HCT116 (cell line): ENCODE results near the gene PLXDC1. TPM values are rescaled to one million over a fixed set of nuclear protein-coding genes. Genes with fewer than 3 reads are reported as not detected.

Experiments
- ATAC-seq: fragments of 200-7000 bp; cut with Tn5 transposase; 2 replicates; pipeline ENCODE4 v1.9.1; 2020; ENCODE audit warnings: mild to moderate bottlenecking, moderate library complexity
- BruUV-seq: library from RNA; stranded (reverse); fragments of 400-500 nt; replicated peaks from 2 replicates; lab custom pipeline; 2021; lab: Mats Ljungman, UMichigan
- CTCF ChIA-PET: fragments of 300-600 bp; sonication (Branson Sonifier 250); formaldehyde crosslinking; loops from one replicate; lab custom pipeline; 2021; ENCODE audit warnings: antibody characterized with exemption; lab: Charles Lee
- POLR2A ChIA-PET: fragments of 300-600, 350-600 bp; sonication (Branson Sonifier 250); formaldehyde crosslinking; loops from one replicate; lab custom pipeline; 2021; ENCODE audit warnings: antibody characterized with exemption; lab: Charles Lee
- RAD21 ChIA-PET, 2 experiments: fragments of 300-600 bp; sonication (Branson Sonifier 250); formaldehyde crosslinking; loops; one replicate each; lab custom pipeline; 2023; ENCODE audit warnings: low total read pairs in 2 of 2; ENCODE audit not compliant: uncharacterized antibody in 2 of 2, unreplicated experiment in 2 of 2, low non-redundant PET in 1 of 2; lab: Charles Lee
- DNase-seq: peaks from one replicate; pipeline ENCODE4 v3.0.0-alpha.2; 2010; ENCODE audit warnings: low read depth, low spot score
- H2AFZ ChIP-seq: fragments of 200-600 bp; shearing (Covaris generic), sonication (generic); 2 replicates; pipeline ENCODE4 v1.6.1; 2017; ENCODE audit warnings: low read depth, mixed run types, mixed read lengths, antibody characterized with exemption, low read length; ENCODE audit not compliant: poor library complexity, severe bottlenecking
- H3K27ac ChIP-seq: 2 replicates; pipeline ENCODE4 v1.5.1; 2012; ENCODE audit warnings: low read depth, low read length
- H3K27me3 ChIP-seq: fragments of 200-600 bp; sonication (generic); 2 replicates; pipeline ENCODE4 v1.6.1; 2016; ENCODE audit warnings: mixed run types, low read length, mixed read lengths; ENCODE audit not compliant: insufficient read depth
- H3K36me3 ChIP-seq, 2 experiments: fragments of 200-500 bp in 1 of 2; fragments of 200-600 bp in 1 of 2; sonication (Bioruptor generic) in 1 of 2; sonication (generic) in 1 of 2; 2 replicates each; pipeline versions ENCODE4 v1.5.1 to v1.6.1; 2014 to 2016; ENCODE audit warnings: low read length in 2 of 2, inconsistent platforms in 1 of 2, mixed read lengths in 1 of 2, mixed run types in 1 of 2; ENCODE audit not compliant: insufficient read depth in 2 of 2, control insufficient read depth in 1 of 2
- H3K4me1 ChIP-seq, 2 experiments: fragments of 200-600 bp in 1 of 2; sonication (generic) in 1 of 2; 2 replicates each; pipeline versions ENCODE4 v1.5.1 to v1.6.1; 2012 to 2017; ENCODE audit warnings: low read length in 2 of 2, inconsistent platforms in 1 of 2, mild to moderate bottlenecking in 1 of 2, mixed read lengths in 1 of 2, mixed run types in 1 of 2, moderate library complexity in 1 of 2; ENCODE audit not compliant: insufficient read depth in 2 of 2, control insufficient read depth in 1 of 2
- H3K4me2 ChIP-seq: fragments of 200-600 bp; sonication (generic); 2 replicates; pipeline ENCODE4 v1.6.1; 2017; ENCODE audit warnings: mixed run types, low read length, mixed read lengths
- H3K4me3 ChIP-seq, 2 experiments: fragments of 200-600 bp in 1 of 2; sonication (generic) in 1 of 2; replicated peaks in 1 of 2; 2 replicates each; pipeline ENCODE4 v1.5.1; 2011 to 2016; ENCODE audit warnings: low read length in 2 of 2, control low read depth in 1 of 2, low read depth in 1 of 2, mild to moderate bottlenecking in 1 of 2, mixed read lengths in 1 of 2, mixed run types in 1 of 2
- H3K79me2 ChIP-seq: fragments of 200-600 bp; sonication (generic); 2 replicates; pipeline ENCODE4 v1.6.1; 2017; ENCODE audit warnings: mild to moderate bottlenecking, mixed run types, low read length, moderate library complexity, mixed read lengths; ENCODE audit not compliant: insufficient read depth
- H3K9ac ChIP-seq: fragments of 200-600 bp; sonication (generic); 2 replicates; pipeline ENCODE4 v1.6.1; 2016; ENCODE audit warnings: low read length, mixed read lengths
- H3K9me2 ChIP-seq: fragments of 200-600 bp; sonication (generic), shearing (Covaris generic); 2 replicates; pipeline ENCODE4 v1.6.1; 2017; ENCODE audit warnings: mixed run types, mild to moderate bottlenecking, moderate library complexity; ENCODE audit not compliant: insufficient read depth
- H3K9me3 ChIP-seq, 2 experiments: fragments of 200-500 bp in 1 of 2; fragments of 200-600 bp in 1 of 2; sonication (Bioruptor generic) in 1 of 2; sonication (generic) in 1 of 2; 2 replicates each; pipeline ENCODE4 v1.6.1; 2014 to 2017; ENCODE audit warnings: low read length in 2 of 2, mixed read lengths in 2 of 2, inconsistent platforms in 1 of 2, low read depth in 1 of 2, mild to moderate bottlenecking in 1 of 2, mixed run types in 1 of 2, moderate library complexity in 1 of 2; ENCODE audit not compliant: control insufficient read depth in 1 of 2, insufficient read depth in 1 of 2
- H4K20me1 ChIP-seq: fragments of 200-600 bp; sonication (generic), shearing (Covaris generic); 2 replicates; pipeline ENCODE4 v1.6.1; 2017; ENCODE audit warnings: mixed run types, mild to moderate bottlenecking, moderate library complexity; ENCODE audit not compliant: insufficient read depth
- ATF3 ChIP-seq: IDR thresholded peaks from 2 replicates; pipeline ENCODE4 v1.6.1; 2012
- CBX3 ChIP-seq: IDR thresholded peaks from 2 replicates; pipeline ENCODE4 v1.6.1; 2012; ENCODE audit warnings: low read depth
- CEBPB ChIP-seq: IDR thresholded peaks from 2 replicates; pipeline ENCODE4 v1.6.1; 2012; ENCODE audit warnings: low read depth
- ELF1 ChIP-seq: IDR thresholded peaks from 2 replicates; pipeline ENCODE4 v1.6.1; 2012; ENCODE audit warnings: low read depth, borderline replicate concordance
- EZH2 ChIP-seq: fragments of 200-600 bp; sonication (generic); IDR thresholded peaks from 2 replicates; pipeline ENCODE4 v1.6.1; 2017; ENCODE audit warnings: antibody characterized with exemption, mixed run types
- FOSL1 ChIP-seq: IDR thresholded peaks from 2 replicates; pipeline ENCODE4 v1.6.1; 2012; ENCODE audit warnings: low read depth
- JUND ChIP-seq: IDR thresholded peaks from 2 replicates; pipeline ENCODE4 v1.6.1; 2012
- POLR2A ChIP-seq: IDR thresholded peaks from 2 replicates; pipeline ENCODE4 v1.7.0; 2011; ENCODE audit warnings: borderline replicate concordance; ENCODE audit not compliant: insufficient read depth, insufficient read length; ENCODE audit errors: extremely low read depth
- POLR2AphosphoS5 ChIP-seq: IDR thresholded peaks from 2 replicates; pipeline ENCODE4 v1.6.1; 2011; ENCODE audit warnings: mild to moderate bottlenecking, low read depth, low read length, moderate library complexity
- RAD21 ChIP-seq: IDR thresholded peaks from 2 replicates; pipeline ENCODE4 v1.6.1; 2012; ENCODE audit warnings: low read depth, mild to moderate bottlenecking
- SIN3A ChIP-seq: IDR thresholded peaks from 2 replicates; pipeline ENCODE4 v1.6.1; 2012; ENCODE audit warnings: low read depth
- SRF ChIP-seq: IDR thresholded peaks from 2 replicates; pipeline ENCODE4 v1.6.1; 2012; ENCODE audit warnings: low read depth
- TCF7L2 ChIP-seq: IDR thresholded peaks from 2 replicates; pipeline ENCODE4 v1.7.0; 2011; ENCODE audit warnings: borderline replicate concordance, inconsistent platforms; ENCODE audit not compliant: insufficient read depth, insufficient read length; ENCODE audit errors: extremely low read depth
- YY1 ChIP-seq: IDR thresholded peaks from 2 replicates; pipeline ENCODE4 v1.6.1; 2011; ENCODE audit warnings: low read length, low read depth, moderate library complexity, mild to moderate bottlenecking; ENCODE audit not compliant: insufficient replicate concordance; ENCODE audit errors: extremely low read depth
- ZBTB33 ChIP-seq: IDR thresholded peaks from 2 replicates; pipeline ENCODE4 v1.6.1; 2011; ENCODE audit warnings: mild to moderate bottlenecking, low read length, moderate library complexity; ENCODE audit not compliant: insufficient replicate concordance; ENCODE audit errors: extremely low read depth
- ZFX ChIP-seq: fragments of 450-650 bp; IDR thresholded peaks from 2 replicates; pipeline ENCODE4 v1.6.1; 2017
- ZNF274 ChIP-seq: fragments of 200-500 bp; sonication (Bioruptor generic); IDR thresholded peaks from 2 replicates; pipeline ENCODE4 v1.6.1; 2014; ENCODE audit warnings: mild to moderate bottlenecking, low read depth, low read length, inconsistent platforms
- intact Hi-C: fragments of 100-400 bp; cut with micrococcal nuclease; formaldehyde crosslinking; loops from 2 replicates; pipeline ENCODE4 v1.10.0; 2022
- total RNA-seq: library from RNA; stranded (reverse); gene quantifications from one replicate; pipeline ENCODE4 v1.2.1, GENCODE V29; 2021; ENCODE audit not compliant: unreplicated experiment
- TF ChIP-seq, protein P1 (sequence below): IDR thresholded peaks from 2 replicates; pipeline ENCODE4 v1.6.1; 2012

PLXDC1 gene
- total RNA-seq, 1 experiment from 2014 or later = 1.8 TPM

DNA sequence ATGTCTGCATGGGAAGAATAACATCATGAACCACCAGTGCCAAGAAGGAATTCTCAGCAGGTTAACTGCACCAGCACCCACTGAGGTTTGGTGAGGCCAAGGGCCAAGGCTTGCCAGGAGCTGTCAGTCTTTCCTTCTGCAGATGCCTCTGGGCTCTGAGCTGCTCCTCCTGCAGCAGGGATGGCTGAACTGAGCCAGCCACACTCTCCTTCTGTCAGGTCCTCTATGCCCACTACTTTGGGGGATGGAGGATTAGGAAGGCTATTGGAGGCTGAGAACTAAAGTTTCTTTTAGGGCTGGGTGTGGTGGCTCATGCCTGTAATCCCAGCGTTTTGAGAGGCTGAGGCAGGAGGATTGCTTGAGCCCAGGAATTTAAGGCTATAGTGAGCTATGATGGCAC, 71.6 kb downstream of the PLXDC1 start:
- Histone ChIP-seq H3K9me3 (no peaks in the 10 kb centered on the region), H3K4me3 (no peak overlapping the region), H3K79me2 (no peaks in the 10 kb centered on the region), H3K27ac (no peak overlapping the region), H3K27me3 (no peaks in the 10 kb centered on the region), H3K9ac (no peak overlapping the region), H3K4me1 (no peaks in the 10 kb centered on the region), H3K36me3 (no peaks in the 10 kb centered on the region), H2AFZ (no peak overlapping the region), H3K9me2 (no peaks in the 10 kb centered on the region), H4K20me1 (no peaks in the 10 kb centered on the region), H3K4me2 (no peak overlapping the region)
- ChIA-PET RAD21 (no interaction called here), CTCF (no interaction called here), POLR2A (no interaction called here)
- ATAC-seq (no peak), DNase-seq (no peak)
- BruUV-seq = no TSS peak
- TF ChIP-seq CEBPB (no peak), ELF1 (no peak), FOSL1 (no peak), ATF3 (no peak), POLR2A (no peak), SIN3A (no peak), SRF (no peak), ZNF274 (no peak), TCF7L2 (no peak), POLR2AphosphoS5 (no peak), ZBTB33 (no peak), RAD21 (no peak), CBX3 (no peak), ZFX (no peak), JUND (no peak), EZH2 (no peak), YY1 (no peak)
- TF ChIP-seq, protein P1, sequence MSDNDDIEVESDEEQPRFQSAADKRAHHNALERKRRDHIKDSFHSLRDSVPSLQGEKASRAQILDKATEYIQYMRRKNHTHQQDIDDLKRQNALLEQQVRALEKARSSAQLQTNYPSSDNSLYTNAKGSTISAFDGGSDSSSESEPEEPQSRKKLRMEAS = no peak
- intact Hi-C loops = no loop called here
